HG02759 (cell line): Measurements from ENCODE around the gene VAV3.

Source experiments
- ATAC-seq: cut with Tn5 transposase; IDR thresholded peaks from one replicate; pipeline ENCODE4 v1.9.1; 2021; ENCODE audit warnings: mild to moderate bottlenecking, moderate library complexity; ENCODE audit not compliant: unreplicated experiment

Gene VAV3

GRCh38 chr1:107548276-107548675, 416.7 kb downstream of the VAV3 start:
- ATAC-seq: no peak

GRCh38 chr1:107547363-107548155, 417.4 kb downstream of the VAV3 start:
- ATAC-seq: no peak

GRCh38 chr1:107546576-107546975, 418.4 kb downstream of the VAV3 start:
- ATAC-seq: no peak

GRCh38 chr1:107545879-107546278, 419.1 kb downstream of the VAV3 start:
- no peak for ATAC-seq

- no peak for ATAC-seq
These were observed 419.9 kb downstream of the VAV3 start for GRCh38 chr1:107545056-107545577.

GRCh38 chr1:107544285-107544684, 420.7 kb downstream of the VAV3 start:
- no peak for ATAC-seq

GRCh38 chr1:107541412-107541811, 423.6 kb downstream of the VAV3 start:
- ATAC-seq: no peak

GRCh38 chr1:107538502-107538901, 426.5 kb downstream of the VAV3 start:
- no peak for ATAC-seq

- no peak for ATAC-seq
These were observed 428.7 kb downstream of the VAV3 start for GRCh38 chr1:107536266-107536665.

GRCh38 chr1:107535091-107535490, 429.9 kb downstream of the VAV3 start:
- ATAC-seq: no peak

- ATAC-seq: no peak
These were observed 430.3 kb downstream of the VAV3 start for GRCh38 chr1:107534632-107535031.

- no peak for ATAC-seq
These were observed 431.5 kb downstream of the VAV3 start for GRCh38 chr1:107533436-107533835.

- no peak for ATAC-seq
These were observed 432.7 kb downstream of the VAV3 start for GRCh38 chr1:107532318-107532717.

GRCh38 chr1:107531065-107531908, 433.7 kb downstream of the VAV3 start:
- ATAC-seq: no peak

GRCh38 chr1:107530543-107530942, 434.4 kb downstream of the VAV3 start:
- no peak for ATAC-seq

- peak; percentile 97 for ATAC-seq
These were observed 435.4 kb downstream of the VAV3 start for GRCh38 chr1:107529511-107530149.

GRCh38 chr1:107526524-107527198, 438.3 kb downstream of the VAV3 start:
- no peak for ATAC-seq

- ATAC-seq: no peak
These were observed 439.0 kb downstream of the VAV3 start for GRCh38 chr1:107525961-107526360.

- no peak for ATAC-seq
These were observed 439.8 kb downstream of the VAV3 start for GRCh38 chr1:107525145-107525544.

GRCh38 chr1:107524301-107524700, 440.7 kb downstream of the VAV3 start:
- ATAC-seq: no peak

- no peak for ATAC-seq
These were observed 441.2 kb downstream of the VAV3 start for GRCh38 chr1:107523736-107524135.
